ENCODE results near the gene CREG2. TPM values are rescaled to one million over a fixed set of nuclear protein-coding genes. Genes with fewer than 3 reads are reported as not detected.

Gene CREG2
- total and polyA plus RNA-seq, 2 donors, result 0.51 to 0.63 TPM

- DNase-seq (ENCODE audit: extremely low spot score), result no peak
- 64% methylated on average over 12 of the region's 12 CpGs for WGBS
- no peaks in the 10 kb centered on the region for H3K4me1 ChIP-seq (ENCODE audit: insufficient read depth)
- no peak overlapping the region for H3K4me3 ChIP-seq (ENCODE audit: low read depth, low read length)
- no peak overlapping the region for H3K27ac ChIP-seq (ENCODE audit: low read depth)
- no peaks in the 10 kb centered on the region for H3K36me3 ChIP-seq (ENCODE audit: insufficient read depth)
These were observed 31.3 kb upstream of the CREG2 start for GRCh38 chr2:101418460-101419095.

GRCh38 chr2:101416609-101417008, 29.3 kb upstream of the CREG2 start:
- no peak overlapping the region for H3K4me3 ChIP-seq (ENCODE audit: low read depth, low read length)
- WGBS, result 82% methylated on average over 5 of the region's 5 CpGs
- no peaks in the 10 kb centered on the region for H3K4me1 ChIP-seq (ENCODE audit: insufficient read depth)
- no peak overlapping the region for H3K27ac ChIP-seq (ENCODE audit: low read depth)
- DNase-seq (ENCODE audit: extremely low spot score), result no peak
- H3K36me3 ChIP-seq (ENCODE audit: insufficient read depth), result no peaks in the 10 kb centered on the region

- no peak overlapping the region for H3K4me3 ChIP-seq (ENCODE audit: low read depth, low read length)
- H3K4me1 ChIP-seq (ENCODE audit: insufficient read depth), result no peaks in the 10 kb centered on the region
- WGBS, result 98% methylated on average over 3 of the region's 3 CpGs
- H3K36me3 ChIP-seq (ENCODE audit: insufficient read depth), result no peaks in the 10 kb centered on the region
- no peak for DNase-seq (ENCODE audit: extremely low spot score)
- no peak overlapping the region for H3K27ac ChIP-seq (ENCODE audit: low read depth)
These were observed 28.6 kb upstream of the CREG2 start for GRCh38 chr2:101415884-101416283.

GRCh38 chr2:101415220-101415619, 27.9 kb upstream of the CREG2 start:
- 98% methylated on average over 2 of the region's 2 CpGs for WGBS
- DNase-seq (ENCODE audit: extremely low spot score), result no peak
- no peak overlapping the region for H3K4me3 ChIP-seq (ENCODE audit: low read depth, low read length)
- H3K4me1 ChIP-seq (ENCODE audit: insufficient read depth), result no peaks in the 10 kb centered on the region
- H3K27ac ChIP-seq (ENCODE audit: low read depth), result no peak overlapping the region
- no peaks in the 10 kb centered on the region for H3K36me3 ChIP-seq (ENCODE audit: insufficient read depth)

GRCh38 chr2:101412092-101412694, 24.9 kb upstream of the CREG2 start:
- WGBS, result 83% methylated on average over 9 of the region's 9 CpGs

GRCh38 chr2:101410746-101411145, 23.4 kb upstream of the CREG2 start:
- no peak for DNase-seq (ENCODE audit: extremely low spot score)
- no peak overlapping the region for H3K4me3 ChIP-seq (ENCODE audit: low read depth, low read length)
- no peak overlapping the region for H3K27ac ChIP-seq (ENCODE audit: low read depth)
- no peaks in the 10 kb centered on the region for H3K4me1 ChIP-seq (ENCODE audit: insufficient read depth)
- WGBS, result 84% methylated on average over 5 of the region's 5 CpGs
- no peaks in the 10 kb centered on the region for H3K36me3 ChIP-seq (ENCODE audit: insufficient read depth)

More at GRCh38 chr2:101412092-101412694, 24.9 kb upstream of the CREG2 start:
- Histone ChIP-seq H3K27ac (ENCODE audit: low read depth) (no peak overlapping the region), H3K4me1 (ENCODE audit: insufficient read depth) (no peaks in the 10 kb centered on the region), H3K4me3 (ENCODE audit: low read depth, low read length) (no peak overlapping the region), H3K36me3 (ENCODE audit: insufficient read depth) (no peaks in the 10 kb centered on the region)
- DNase-seq (ENCODE audit: extremely low spot score), result no peak

GRCh38 chr2:101410114-101410513, 22.8 kb upstream of the CREG2 start:
- no peak overlapping the region for H3K4me3 ChIP-seq (ENCODE audit: low read depth, low read length)
- no peak overlapping the region for H3K27ac ChIP-seq (ENCODE audit: low read depth)
- 95% methylated on average over 5 of the region's 5 CpGs for WGBS
- H3K36me3 ChIP-seq (ENCODE audit: insufficient read depth), result no peaks in the 10 kb centered on the region
- H3K4me1 ChIP-seq (ENCODE audit: insufficient read depth), result no peaks in the 10 kb centered on the region
- no peak for DNase-seq (ENCODE audit: extremely low spot score)

GRCh38 chr2:101409699-101410098, 22.4 kb upstream of the CREG2 start:
- H3K27ac ChIP-seq (ENCODE audit: low read depth), result no peak overlapping the region
- DNase-seq (ENCODE audit: extremely low spot score), result no peak
- no peaks in the 10 kb centered on the region for H3K36me3 ChIP-seq (ENCODE audit: insufficient read depth)
- 78% methylated on average over 5 of the region's 5 CpGs for WGBS
- no peak overlapping the region for H3K4me3 ChIP-seq (ENCODE audit: low read depth, low read length)
- no peaks in the 10 kb centered on the region for H3K4me1 ChIP-seq (ENCODE audit: insufficient read depth)

- no peaks in the 10 kb centered on the region for H3K36me3 ChIP-seq (ENCODE audit: insufficient read depth)
- no peak overlapping the region for H3K27ac ChIP-seq (ENCODE audit: low read depth)
- WGBS, result 84% methylated on average over 6 of the region's 6 CpGs
- no peaks in the 10 kb centered on the region for H3K4me1 ChIP-seq (ENCODE audit: insufficient read depth)
- no peak overlapping the region for H3K4me3 ChIP-seq (ENCODE audit: low read depth, low read length)
- DNase-seq (ENCODE audit: extremely low spot score), result no peak
These were observed 21.6 kb upstream of the CREG2 start for GRCh38 chr2:101408925-101409324.

- no peaks in the 10 kb centered on the region for H3K4me1 ChIP-seq (ENCODE audit: insufficient read depth)
- no peak for DNase-seq (ENCODE audit: extremely low spot score)
- H3K36me3 ChIP-seq (ENCODE audit: insufficient read depth), result no peaks in the 10 kb centered on the region
- H3K27ac ChIP-seq (ENCODE audit: low read depth), result no peak overlapping the region
- 76% methylated on average over 7 of the region's 7 CpGs for WGBS
- no peak overlapping the region for H3K4me3 ChIP-seq (ENCODE audit: low read depth, low read length)
These were observed 18.1 kb upstream of the CREG2 start for GRCh38 chr2:101405351-101405899.

- Histone ChIP-seq H3K4me3 (ENCODE audit: low read depth, low read length) (no peak overlapping the region), H3K4me1 (ENCODE audit: insufficient read depth) (no peaks in the 10 kb centered on the region), H3K36me3 (ENCODE audit: insufficient read depth) (no peaks in the 10 kb centered on the region), H3K27ac (ENCODE audit: low read depth) (no peak overlapping the region)
- WGBS, result 97% methylated on average over 1 of the region's 1 CpG
- no peak for DNase-seq (ENCODE audit: extremely low spot score)
These were observed 16.4 kb upstream of the CREG2 start for GRCh38 chr2:101403745-101404144.

- Histone ChIP-seq H3K36me3 (ENCODE audit: insufficient read depth) (no peaks in the 10 kb centered on the region), H3K27ac (ENCODE audit: low read depth) (no peak overlapping the region), H3K4me1 (ENCODE audit: insufficient read depth) (no peaks in the 10 kb centered on the region), H3K4me3 (ENCODE audit: low read depth, low read length) (no peak overlapping the region)
- DNase-seq (ENCODE audit: extremely low spot score), result no peak
- 91% methylated on average over 6 of the region's 6 CpGs for WGBS
These were observed 15.3 kb upstream of the CREG2 start for GRCh38 chr2:101402630-101403029.

GRCh38 chr2:101401906-101402305, 14.6 kb upstream of the CREG2 start:
- no peak for DNase-seq (ENCODE audit: extremely low spot score)
- peaks cover under 1% of the 10 kb centered on the region for H3K4me1 ChIP-seq (ENCODE audit: insufficient read depth)
- no peak overlapping the region for H3K4me3 ChIP-seq (ENCODE audit: low read depth, low read length)
- 80% methylated on average over 5 of the region's 5 CpGs for WGBS
- H3K36me3 ChIP-seq (ENCODE audit: insufficient read depth), result no peaks in the 10 kb centered on the region
- no peak overlapping the region for H3K27ac ChIP-seq (ENCODE audit: low read depth)

- Histone ChIP-seq H3K36me3 (ENCODE audit: insufficient read depth) (no peaks in the 10 kb centered on the region), H3K4me3 (ENCODE audit: low read depth, low read length) (no peak overlapping the region), H3K27ac (ENCODE audit: low read depth) (no peak overlapping the region), H3K4me1 (ENCODE audit: insufficient read depth) (peaks cover 2% of the 10 kb centered on the region)
- DNase-seq (ENCODE audit: extremely low spot score), result no peak
- WGBS, result 94% methylated on average over 8 of the region's 8 CpGs
These were observed 14.0 kb upstream of the CREG2 start for GRCh38 chr2:101401326-101401665.

Data from urinary bladder (tissue), 4 donors.